ENCODE measurements around the gene ZC3HAV1.
"Not testable (repeated sequence)": the region's sequence is repeated elsewhere in the genome, so short reads cannot be mapped to it uniquely, and the experiment has no call there.

Gene ZC3HAV1

DNA sequence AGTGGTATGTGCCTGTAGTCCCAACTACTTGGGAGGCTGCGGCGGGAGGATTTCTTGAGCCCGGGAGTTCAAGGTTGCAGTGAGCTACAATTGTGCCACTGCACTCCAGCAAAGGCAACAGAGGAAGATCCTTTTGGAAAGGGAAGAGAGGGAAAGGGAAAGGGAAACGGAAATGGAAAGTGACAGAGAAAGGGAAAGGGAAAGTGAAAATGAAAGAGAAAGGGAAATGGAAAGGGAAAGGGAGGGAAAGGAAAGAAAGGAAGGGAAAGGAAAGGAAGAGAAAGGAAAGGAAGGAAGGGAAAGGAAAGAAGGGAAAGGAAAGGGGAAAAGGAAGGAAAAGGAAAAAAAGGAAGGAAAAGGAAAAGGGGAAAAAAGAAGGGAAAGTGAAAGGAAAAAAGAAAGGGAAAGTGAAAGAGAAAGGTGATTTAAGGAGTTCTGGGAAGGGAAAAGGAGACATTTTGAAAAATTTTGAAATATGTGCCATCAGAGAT, 2.3 kb upstream of the ZC3HAV1 start:
- FAIRE-seq: no peak

DNA sequence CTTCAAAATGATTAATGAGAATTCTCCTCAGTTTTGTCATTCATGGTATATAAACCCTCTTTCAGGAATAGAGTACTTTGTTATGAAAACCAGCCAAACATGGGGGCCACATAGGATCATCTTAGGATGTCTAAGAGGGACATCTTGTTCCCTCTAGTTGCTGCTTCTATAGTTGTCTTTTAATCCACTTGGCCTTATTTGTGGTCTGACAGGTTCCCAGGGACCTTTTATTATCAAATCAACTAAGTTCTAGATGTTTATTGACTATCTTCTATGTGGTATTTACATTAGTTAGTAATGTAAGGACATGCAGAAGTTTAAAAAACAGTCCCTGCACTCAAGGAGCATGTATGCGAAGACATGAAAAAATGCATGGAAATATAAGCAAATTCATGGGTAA, 1.6 kb upstream of the ZC3HAV1 start:
- no peak for FAIRE-seq

DNA sequence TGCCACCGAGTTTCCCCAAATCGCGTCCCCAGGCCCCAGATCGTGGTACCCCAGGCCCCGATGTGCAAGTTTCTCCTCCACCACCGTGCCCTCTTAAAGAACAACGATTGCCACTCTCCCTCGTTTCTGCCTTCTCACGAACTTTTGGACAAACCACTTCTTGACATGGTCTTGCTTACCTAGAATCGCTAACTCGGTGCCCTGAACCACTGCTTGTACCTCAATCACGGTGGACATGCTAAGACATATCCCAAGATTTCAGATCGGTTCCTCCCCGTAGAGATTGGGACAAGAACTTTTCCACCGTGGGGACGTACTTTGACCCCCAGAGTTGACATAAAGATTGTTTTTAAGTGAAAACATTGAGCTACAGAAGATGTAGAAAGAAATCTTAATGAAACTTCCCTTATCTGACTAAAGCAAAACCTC, 477 bp upstream of the ZC3HAV1 start:
- FAIRE-seq: no peak

DNA sequence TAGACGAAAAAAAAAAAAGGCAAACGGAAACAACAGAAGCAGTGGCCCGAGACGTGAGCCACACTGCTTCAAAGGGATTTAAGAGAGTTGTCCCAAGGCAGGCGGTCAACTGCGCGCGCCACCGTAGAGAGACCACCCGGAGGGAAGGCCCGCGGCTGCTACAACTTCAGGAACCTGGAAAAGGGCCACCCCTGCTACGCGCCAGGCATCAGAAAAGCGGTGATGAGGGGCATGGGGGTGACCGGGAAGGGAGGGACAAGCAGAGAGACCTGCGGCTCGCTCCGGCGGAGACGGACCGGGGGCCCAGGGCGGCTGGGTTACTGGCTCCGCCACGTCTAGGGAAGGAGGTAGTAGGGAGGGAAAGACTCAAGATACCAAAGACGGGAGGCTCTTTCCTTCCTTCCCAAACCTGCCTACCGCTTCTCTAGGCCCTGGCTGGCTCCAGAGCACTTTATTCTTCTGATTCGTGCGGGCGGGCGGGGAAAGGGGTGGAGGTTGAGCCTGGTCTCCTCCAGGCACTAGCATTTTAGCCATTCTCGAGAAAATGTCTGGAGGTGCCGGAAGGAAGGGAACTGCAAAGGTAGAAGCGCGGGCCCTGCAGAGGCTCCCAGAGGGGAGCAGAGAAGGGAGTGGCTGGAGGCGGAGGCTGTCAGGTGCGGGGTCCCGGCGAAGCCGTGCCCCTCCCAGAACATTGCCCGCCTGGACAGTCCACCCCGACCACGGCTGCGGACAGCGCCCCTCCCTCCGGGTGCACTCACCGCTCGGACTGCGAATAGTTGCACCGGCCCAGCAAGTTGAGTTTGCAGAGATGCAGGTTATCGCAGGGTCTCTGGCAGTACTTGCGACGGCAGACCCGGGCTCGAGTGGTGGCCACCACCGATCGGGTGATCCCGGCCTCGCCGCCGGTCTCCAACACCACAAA, 993 bp downstream of the ZC3HAV1 start:
- no peak for FAIRE-seq

DNA sequence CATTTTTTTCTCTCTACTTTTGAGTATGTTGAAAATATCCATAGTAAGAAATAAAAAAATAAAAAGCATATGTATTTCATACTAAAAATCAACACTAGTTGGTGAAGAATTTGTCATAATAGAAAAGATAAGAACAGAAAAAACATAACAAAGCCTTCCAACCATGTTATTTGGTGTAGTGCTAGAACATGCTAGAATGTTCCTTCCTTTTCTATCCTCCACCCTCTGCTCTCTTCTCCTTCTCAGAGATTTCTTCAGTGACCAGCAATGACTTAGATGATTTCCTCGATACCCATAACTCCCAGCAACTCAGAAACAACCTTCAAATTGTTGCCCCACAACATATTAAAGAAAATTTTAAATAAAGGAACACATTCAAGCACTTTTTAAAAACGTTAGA, 2.6 kb downstream of the ZC3HAV1 start:
- FAIRE-seq: no peak

DNA sequence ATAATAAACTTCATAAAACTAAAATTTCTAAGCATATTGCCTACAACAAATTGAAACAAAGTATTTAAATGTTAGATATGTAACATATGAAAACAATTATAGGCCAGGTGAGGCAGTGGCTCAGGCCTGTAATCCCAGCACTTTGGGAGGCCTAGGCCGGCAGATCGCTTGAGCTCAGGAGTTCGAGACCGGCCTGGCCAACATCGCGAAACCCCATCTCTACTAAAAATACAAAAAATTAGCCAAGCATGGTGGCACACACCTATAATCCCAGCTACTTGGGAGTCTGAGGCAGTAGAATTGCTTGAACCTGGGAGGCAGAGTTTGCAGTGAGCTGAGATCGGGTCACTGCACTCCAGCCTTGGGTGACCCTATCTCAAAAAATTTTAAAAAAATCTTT, 3.3 kb downstream of the ZC3HAV1 start:
- FAIRE-seq: not testable (repeated sequence)

DNA sequence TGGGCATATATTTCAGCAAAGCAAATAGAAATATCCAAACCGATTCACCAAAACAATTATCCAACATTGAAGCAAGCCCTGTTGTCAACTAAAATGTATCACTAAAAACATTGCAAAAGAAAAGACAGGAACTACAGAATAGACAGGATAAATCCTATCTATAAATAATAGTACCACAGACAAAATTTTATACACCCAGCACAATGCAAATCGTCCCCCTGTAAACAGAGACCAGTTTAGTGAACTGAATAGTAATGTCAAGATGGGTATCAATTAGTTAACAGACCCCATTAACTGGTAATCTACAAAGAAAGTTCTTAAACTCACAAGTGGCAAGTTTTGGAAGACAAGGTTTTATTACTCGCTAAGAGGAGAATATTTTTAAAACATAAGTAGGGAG, 4.0 kb downstream of the ZC3HAV1 start:
- no peak for FAIRE-seq

DNA sequence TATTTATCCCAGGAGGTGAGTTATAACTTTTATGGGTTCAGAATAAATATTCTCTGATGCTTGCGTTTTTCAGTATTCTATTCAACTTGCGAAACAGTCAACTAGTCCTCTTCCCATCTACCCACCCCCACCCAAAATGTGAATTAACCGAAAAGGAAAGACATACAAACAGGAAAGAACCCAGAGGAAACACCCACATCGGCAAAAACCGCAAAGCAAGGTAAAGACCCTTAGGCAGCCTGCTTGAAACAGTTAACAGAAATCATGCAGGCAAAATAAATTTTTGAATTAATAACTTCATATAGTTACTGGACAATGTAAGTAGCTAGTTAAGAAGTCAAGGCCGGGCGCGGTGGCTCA, 5.4 kb downstream of the ZC3HAV1 start:
- no peak for FAIRE-seq

DNA sequence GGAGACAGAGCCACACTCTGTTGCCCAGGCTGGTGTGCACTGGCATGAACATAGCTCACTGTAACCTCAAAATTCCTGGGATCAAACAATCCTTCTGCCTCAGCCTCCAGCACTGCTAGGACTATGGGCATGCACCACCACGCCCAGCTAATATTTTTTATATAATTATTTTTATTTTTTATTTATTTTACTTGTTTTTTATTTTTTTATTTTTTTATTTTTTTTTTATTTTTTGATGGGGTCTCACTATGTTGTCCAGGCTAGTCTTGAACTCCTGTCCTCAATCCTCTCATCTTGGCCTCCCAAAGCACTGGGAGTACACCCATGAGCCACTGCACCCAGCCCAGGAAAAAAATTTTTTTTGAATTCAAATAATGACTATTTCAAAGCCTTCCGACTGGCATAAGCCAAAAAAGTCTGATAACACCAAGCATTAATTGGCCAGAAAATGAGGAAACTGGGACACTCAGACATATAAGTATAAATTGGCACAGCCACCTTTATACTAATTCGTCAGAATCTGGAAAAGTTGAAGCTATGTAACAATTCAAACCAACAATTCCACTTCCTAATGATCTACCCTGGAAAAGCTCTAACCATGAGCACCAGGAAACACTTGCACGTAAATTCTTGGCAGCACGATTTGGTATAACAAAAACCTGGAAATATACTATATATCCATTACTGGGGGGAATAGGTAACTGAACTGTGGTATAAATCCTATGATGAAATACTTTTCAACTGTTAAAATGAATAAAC, 6.3 kb downstream of the ZC3HAV1 start:
- no peak for FAIRE-seq

DNA sequence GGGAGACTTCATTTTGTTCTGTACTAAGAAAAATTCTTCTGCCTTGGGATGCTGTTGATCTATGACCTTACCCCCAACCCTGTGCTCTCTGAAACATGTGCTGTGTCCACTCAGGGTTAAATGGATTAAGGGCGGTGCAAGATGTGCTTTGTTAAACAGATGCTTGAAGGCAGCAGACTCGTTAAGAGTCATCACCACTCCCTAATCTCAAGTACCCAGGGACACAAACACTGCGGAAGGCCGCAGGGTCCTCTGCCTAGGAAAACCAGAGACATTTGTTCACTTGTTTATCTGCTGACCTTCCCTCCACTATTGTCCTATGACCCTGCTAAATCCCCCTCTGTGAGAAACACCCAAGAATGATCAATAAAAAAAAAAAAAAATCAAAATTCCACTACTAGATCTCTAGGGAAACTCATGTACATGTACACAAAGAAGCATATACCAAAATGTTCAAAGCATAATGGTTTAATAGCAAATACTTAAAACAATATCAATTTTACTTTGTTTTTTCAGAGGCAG, 7.8 kb downstream of the ZC3HAV1 start:
- FAIRE-seq: not testable (repeated sequence)

DNA sequence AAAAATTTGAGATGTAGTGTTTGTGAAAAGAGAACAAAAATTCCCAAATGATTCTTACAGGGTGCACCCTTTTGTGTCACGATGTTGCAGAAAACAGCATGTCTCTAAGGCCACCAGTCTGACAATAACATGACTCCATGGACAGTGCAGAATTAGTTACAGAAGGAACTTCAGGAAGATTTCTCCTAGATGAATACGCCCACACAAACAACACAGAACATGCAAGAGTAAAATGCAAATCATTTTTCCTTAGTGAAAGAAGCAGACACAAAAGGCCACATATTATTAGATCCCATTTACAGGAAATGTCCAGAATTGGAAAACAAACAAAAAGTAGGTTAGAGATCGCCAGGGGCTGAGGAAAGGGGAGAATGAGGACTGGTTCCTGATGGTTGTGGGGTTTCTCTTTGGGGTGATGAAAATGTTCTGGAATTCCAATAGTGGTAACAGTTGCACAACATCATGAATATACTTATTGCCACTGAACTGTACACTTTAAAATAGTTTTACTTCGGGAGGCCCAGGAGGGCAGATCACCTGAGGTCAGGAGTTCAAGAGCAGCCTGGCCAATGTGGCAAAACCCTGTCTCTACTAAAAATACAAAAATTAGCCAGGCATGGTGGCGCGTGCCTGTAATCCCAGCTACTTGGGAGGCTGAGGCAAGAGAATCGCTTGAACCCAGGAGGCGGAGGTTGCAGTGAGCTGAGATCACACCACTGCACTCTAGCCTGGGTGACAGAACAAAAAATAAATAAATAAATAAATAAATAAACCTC, 10.2 kb downstream of the ZC3HAV1 start:
- FAIRE-seq: no peak

DNA sequence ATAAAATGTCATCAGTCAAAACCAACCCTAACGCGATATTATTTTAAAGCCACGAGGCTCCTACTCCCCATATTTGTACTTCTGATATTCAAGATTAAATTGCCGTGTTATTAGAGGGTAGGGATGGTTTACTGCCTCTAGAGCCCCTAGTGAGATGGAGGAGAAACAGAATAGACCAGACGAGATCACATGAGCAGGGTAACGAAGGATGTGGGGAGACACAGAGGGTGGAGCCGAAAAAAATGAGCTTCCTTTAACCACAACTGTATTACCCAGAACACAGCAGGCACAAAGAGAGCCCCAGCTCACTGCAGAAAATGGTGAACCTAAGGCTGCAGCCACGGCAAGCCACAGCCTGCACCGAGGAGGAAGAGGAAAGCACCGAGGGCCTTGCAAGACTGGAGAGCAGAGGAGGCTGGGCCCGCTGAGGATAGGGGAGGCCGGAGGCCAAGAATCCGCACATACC, 14.3 kb downstream of the ZC3HAV1 start:
- no peak for FAIRE-seq

DNA sequence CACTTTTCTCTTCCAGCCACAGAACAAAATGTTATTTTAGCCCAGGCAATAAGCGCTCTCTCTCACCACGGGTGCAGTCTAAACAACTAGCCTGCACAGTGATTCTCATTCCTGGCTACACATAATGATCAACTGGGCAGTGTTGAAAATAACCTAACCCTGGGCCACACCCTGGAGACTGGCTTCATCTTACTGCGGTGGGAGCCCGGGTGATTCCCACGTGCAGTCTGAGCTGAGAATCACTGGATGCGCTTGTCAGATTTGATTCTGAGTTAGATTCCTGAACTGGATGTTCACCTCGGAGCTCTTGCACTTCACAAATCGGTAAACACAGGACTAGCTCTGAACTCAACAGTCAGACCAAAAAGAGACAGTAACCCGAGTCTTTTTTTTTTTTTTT, 14.9 kb downstream of the ZC3HAV1 start:
- FAIRE-seq: no peak

DNA sequence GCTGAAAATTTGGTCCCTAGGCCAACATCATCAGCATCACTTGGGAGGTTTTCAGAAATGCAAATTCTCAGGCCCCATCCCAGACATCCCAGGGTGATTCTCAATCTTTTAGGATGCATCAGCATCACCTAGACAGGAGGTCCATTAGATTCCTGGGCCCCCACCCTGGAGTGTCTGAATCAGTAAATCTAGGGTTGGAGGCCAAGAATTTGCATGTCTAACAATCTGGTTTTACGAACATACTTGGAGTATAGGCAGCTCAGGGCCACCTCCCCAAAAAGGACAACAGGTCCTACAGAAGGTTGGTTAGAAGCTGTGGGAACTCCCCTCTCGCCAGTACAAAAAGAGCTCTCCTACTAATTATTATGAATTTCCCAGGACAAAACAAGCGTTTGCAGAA, 15.5 kb downstream of the ZC3HAV1 start:
- FAIRE-seq: no peak

DNA sequence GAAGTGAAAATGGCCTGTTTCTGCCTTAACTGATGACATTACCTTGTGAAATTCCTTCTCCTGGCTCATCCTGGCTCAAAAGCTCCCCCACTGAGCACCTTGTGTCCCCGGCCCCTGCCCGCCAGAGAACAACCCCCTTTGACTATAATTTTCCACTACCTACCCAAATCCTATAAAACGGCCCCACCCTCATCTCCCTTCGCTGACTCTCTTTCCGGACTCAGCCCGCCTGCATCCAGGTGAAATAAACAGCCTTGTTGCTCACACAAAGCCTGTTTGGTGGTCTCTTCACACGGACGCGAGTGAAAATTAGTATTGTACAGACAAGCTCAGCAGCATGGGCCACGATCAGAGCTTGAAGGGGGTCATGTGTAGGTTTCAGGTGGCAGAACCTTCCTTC, 16.0 kb downstream of the ZC3HAV1 start:
- FAIRE-seq: not testable (repeated sequence)

DNA sequence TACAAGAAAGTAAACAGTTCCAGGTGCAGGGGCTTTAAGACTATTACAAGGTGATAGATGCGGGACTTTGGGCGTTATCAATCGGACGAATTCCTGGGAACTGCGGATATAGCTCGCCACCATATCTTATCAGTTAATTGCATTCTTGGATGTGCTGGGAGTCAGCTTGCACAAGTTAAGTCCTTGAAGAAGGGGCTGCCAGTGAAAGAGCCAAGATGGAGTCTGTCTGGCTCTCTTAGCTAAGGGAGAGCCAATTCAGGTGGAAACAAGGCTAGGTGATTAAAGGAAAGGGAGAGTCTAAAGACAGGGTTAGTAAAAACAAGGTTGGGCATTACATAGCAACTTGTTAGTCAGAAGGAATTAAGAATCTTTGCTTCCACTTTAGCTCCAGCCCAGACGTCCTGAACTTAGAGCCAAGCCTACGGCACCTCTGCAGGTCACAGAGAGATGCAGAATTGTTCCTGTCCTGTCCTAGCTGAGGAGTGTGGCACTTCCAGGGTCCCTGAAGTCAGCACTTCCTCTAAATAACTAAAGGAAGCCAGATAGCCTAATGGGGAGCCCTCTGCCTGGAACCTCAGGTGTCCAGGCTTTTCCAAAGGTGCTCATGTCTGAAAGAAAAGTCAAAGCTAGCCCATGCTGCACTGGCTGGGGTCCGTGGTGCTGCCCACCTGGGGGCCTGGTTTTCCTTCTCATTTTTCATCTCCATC, 17.3 kb downstream of the ZC3HAV1 start:
- no peak for FAIRE-seq

DNA sequence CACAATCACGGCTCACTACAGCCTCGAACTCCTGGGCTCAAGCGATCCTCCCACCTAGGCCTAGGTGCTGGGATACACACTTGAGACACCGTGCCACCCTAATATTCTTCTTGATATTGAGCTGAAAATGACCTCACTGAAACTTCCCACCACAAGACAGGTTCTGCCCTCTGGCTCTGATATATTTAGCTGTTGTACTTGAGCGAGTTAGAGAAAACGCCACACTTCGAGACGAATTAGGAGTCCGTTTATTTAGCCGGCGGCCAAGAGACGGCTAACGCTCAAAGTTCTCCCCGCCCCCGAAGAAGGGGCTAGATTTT, 17.9 kb downstream of the ZC3HAV1 start:
- no peak for FAIRE-seq

DNA sequence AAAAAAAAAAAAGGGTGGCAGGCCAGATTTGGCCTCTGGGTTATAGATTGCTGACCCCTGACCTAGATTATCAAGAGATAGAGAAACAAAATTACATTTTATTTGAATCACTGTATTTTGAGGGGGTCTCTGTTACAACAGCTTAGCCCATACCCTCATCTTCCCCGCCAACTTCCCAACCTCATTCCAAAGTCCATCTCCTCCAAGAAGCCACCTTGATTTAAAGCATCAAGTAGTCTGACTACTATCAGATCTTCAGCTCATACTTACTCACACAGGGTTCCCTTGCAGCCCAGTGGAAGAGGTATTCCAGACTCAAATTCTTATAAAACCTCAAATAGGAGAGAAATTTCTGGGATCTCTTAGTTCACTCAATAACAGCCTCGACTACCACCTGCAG, 20.4 kb downstream of the ZC3HAV1 start:
- no peak for FAIRE-seq

DNA sequence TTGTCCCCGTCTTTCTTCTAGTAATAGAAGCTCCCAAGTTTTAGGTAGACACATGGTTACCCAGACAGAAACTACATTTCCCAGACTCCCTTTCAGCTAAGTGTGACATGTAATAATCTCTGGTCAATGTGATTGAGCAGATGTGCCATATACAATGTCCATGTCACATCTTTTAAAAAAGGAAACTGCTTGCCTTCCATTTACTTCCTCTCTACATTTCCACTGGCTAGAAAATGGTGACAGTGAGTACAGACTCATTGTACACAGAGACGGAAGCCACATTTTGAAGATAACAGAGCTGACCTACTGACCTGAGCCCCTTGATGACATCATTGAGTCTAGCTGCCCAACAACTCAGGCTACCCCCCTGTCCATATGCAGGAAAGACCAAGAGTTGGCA, 21.3 kb downstream of the ZC3HAV1 start:
- FAIRE-seq: no peak

DNA sequence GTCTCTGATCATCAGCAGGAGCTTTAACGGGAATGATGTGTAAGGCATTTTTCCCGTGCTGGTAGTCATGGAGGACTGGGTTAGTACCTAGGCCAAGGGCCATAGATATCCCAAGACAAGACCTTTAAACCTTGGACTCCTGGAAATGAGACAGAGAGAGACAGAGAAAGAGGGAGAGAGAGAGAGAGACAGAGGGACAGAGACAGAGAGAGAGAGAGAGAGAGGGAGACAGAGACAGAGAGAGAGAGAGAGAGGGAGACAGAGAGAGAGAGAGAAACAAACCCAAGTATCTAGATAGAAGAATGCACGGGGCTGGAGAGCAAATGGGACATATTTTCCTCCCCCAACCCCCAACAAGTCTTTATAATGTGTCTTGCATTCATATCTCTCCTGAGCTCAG, 22.3 kb downstream of the ZC3HAV1 start:
- no peak for FAIRE-seq

DNA sequence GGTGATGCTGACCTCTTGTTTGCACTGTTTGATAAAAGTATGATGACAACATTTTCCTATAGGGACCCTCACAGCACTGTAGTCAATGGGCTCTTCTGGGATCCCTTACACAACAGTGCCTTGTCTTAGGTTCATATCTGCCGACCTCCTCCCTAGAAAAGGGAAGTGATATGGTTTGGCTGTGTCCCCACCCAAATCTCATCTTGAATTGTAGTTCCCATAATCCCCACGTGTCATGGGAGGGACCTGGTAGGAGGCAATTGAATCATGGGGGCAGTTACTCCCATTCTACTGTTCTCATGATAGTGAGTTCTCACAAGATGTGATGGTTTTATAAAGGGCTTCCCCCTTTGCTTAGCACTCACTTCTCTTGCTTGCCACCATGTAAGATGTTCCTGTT, 23.1 kb downstream of the ZC3HAV1 start:
- no peak for FAIRE-seq

DNA sequence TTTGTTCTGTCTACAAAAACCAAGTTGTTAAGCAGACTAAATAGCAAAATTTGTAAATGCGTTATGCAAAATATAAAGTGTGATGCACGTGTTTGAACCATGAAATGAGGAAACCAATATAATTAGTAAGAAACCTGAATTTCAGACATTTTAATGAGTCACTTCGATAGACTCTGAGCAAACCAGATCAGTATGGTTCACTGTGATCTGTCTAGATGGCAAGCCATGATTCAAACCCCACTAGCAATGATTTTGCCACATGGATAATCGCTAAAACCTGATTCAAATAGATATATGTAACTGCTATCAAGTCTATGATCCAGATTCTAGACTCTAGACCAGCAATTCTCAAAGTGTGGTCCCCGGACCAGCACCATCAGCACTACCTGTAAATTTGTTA, 24.8 kb downstream of the ZC3HAV1 start:
- no peak for FAIRE-seq
